HEK293 (cell line): ENCODE measurements around the gene OTUB2.
A peak's percentile ranks its signal among the peaks of the same experiment; 100 is the strongest.

Experiments used
- GFI1B ChIP-seq: fragments of 450-650 bp; formaldehyde crosslinking; IDR thresholded peaks from 2 replicates; pipeline ENCODE4 v1.5.1; 2016; ENCODE audit warnings: missing biosample characterization, missing genetic modification characterization
- GLIS1 ChIP-seq: fragments of 450-650 bp; formaldehyde crosslinking; IDR thresholded peaks from 2 replicates; pipeline ENCODE4 v1.5.1; 2016; ENCODE audit warnings: missing biosample characterization, missing genetic modification characterization
- HOXA7 ChIP-seq: sonication (generic); formaldehyde crosslinking; IDR thresholded peaks from 2 replicates; pipeline ENCODE4 v1.8.1; 2022; ENCODE audit warnings: missing genetic modification reagents, borderline replicate concordance
- HOXD13 ChIP-seq: sonication (generic); formaldehyde crosslinking; IDR thresholded peaks from 2 replicates; pipeline ENCODE4 v1.8.0; 2022; ENCODE audit warnings: missing genetic modification reagents, borderline replicate concordance
- KLF10 ChIP-seq: fragments of 450-650 bp; IDR thresholded peaks from 2 replicates; pipeline ENCODE4 v1.5.1; 2018; ENCODE audit warnings: missing biosample characterization, mild to moderate bottlenecking, missing genetic modification characterization
- SCRT2 ChIP-seq: fragments of 450-650 bp; formaldehyde crosslinking; IDR thresholded peaks from 2 replicates; pipeline ENCODE4 v1.5.1; 2016; ENCODE audit warnings: missing biosample characterization, missing genetic modification characterization
- SP3 ChIP-seq: fragments of 450-650 bp; formaldehyde crosslinking; IDR thresholded peaks from 2 replicates; pipeline ENCODE4 v1.5.1; 2016; ENCODE audit warnings: missing biosample characterization, missing genetic modification characterization
- WT1 ChIP-seq: fragments of 450-650 bp; formaldehyde crosslinking; IDR thresholded peaks from 2 replicates; pipeline ENCODE4 v1.5.1; 2016; ENCODE audit warnings: missing biosample characterization, missing genetic modification characterization
- ZBTB1 ChIP-seq: fragments of 450-650 bp; formaldehyde crosslinking; IDR thresholded peaks from 2 replicates; pipeline ENCODE4 v1.5.1; 2016; ENCODE audit warnings: missing biosample characterization, missing genetic modification characterization
- ZFP37 ChIP-seq: fragments of 450-650 bp; formaldehyde crosslinking; IDR thresholded peaks from 2 replicates; pipeline ENCODE4 v1.5.1; 2016; ENCODE audit warnings: missing biosample characterization, missing genetic modification characterization
- ZIC2 ChIP-seq: fragments of 450-650 bp; formaldehyde crosslinking; IDR thresholded peaks from 2 replicates; pipeline ENCODE4 v1.5.1; 2016; ENCODE audit warnings: missing biosample characterization, missing genetic modification characterization
- ZNF121 ChIP-seq: fragments of 450-650 bp; formaldehyde crosslinking; IDR thresholded peaks from 2 replicates; pipeline ENCODE4 v1.5.1; 2016; ENCODE audit warnings: missing biosample characterization, missing genetic modification characterization
- ZNF133 ChIP-seq: fragments of 450-650 bp; formaldehyde crosslinking; IDR thresholded peaks from 2 replicates; pipeline ENCODE4 v1.5.1; 2016; ENCODE audit warnings: missing biosample characterization, missing genetic modification characterization
- ZNF16 ChIP-seq: fragments of 450-650 bp; formaldehyde crosslinking; IDR thresholded peaks from 2 replicates; pipeline ENCODE4 v1.5.1; 2016; ENCODE audit warnings: low read depth, missing biosample characterization, missing genetic modification characterization
- ZNF169 ChIP-seq: fragments of 450-650 bp; formaldehyde crosslinking; IDR thresholded peaks from 2 replicates; pipeline ENCODE4 v1.5.1; 2016; ENCODE audit warnings: missing biosample characterization, missing genetic modification characterization
- ZNF24 ChIP-seq: fragments of 450-650 bp; formaldehyde crosslinking; IDR thresholded peaks from 2 replicates; pipeline ENCODE4 v1.5.1; 2016; ENCODE audit warnings: missing biosample characterization, missing genetic modification characterization
- ZNF274 ChIP-seq, 2 experiments: fragments of 200-500 bp in 1 of 2; fragments of 450-650 bp in 1 of 2; sonication (Bioruptor generic) in 1 of 2; formaldehyde crosslinking in 1 of 2; IDR thresholded peaks; 2 replicates each; pipeline versions ENCODE4 v1.5.1 to v1.6.1; 2014 to 2016; ENCODE audit warnings: borderline replicate concordance in 1 of 2, inconsistent platforms in 1 of 2, low read length in 1 of 2, missing biosample characterization in 1 of 2, missing genetic modification characterization in 1 of 2
- ZNF302 ChIP-seq: fragments of 450-650 bp; formaldehyde crosslinking; IDR thresholded peaks from 2 replicates; pipeline ENCODE4 v1.5.1; 2016; ENCODE audit warnings: missing biosample characterization, missing genetic modification characterization, low read depth
- ZNF354C ChIP-seq: fragments of 450-650 bp; formaldehyde crosslinking; IDR thresholded peaks from 2 replicates; pipeline ENCODE4 v1.5.1; 2016; ENCODE audit warnings: missing biosample characterization, missing genetic modification characterization, low read depth, borderline replicate concordance
- ZNF37A ChIP-seq: fragments of 450-650 bp; IDR thresholded peaks from 2 replicates; pipeline ENCODE4 v1.5.1; 2018; ENCODE audit warnings: missing biosample characterization, missing genetic modification characterization
- ZNF404 ChIP-seq: fragments of 450-650 bp; formaldehyde crosslinking; IDR thresholded peaks from 2 replicates; pipeline ENCODE4 v1.5.1; 2017; ENCODE audit warnings: missing biosample characterization, missing genetic modification characterization
- ZNF521 ChIP-seq: fragments of 450-650 bp; formaldehyde crosslinking; IDR thresholded peaks from 2 replicates; pipeline ENCODE4 v1.5.1; 2017; ENCODE audit warnings: missing biosample characterization, mild to moderate bottlenecking, missing genetic modification characterization
- ZNF555 ChIP-seq: fragments of 450-650 bp; formaldehyde crosslinking; conservative IDR thresholded peaks from 2 replicates; pipeline ENCODE4 v1.5.1; 2017; ENCODE audit warnings: missing biosample characterization, mild to moderate bottlenecking, missing genetic modification characterization, inconsistent platforms
- ZNF610 ChIP-seq: fragments of 450-650 bp; formaldehyde crosslinking; IDR thresholded peaks from 2 replicates; pipeline ENCODE4 v1.5.1; 2016; ENCODE audit warnings: missing biosample characterization, missing genetic modification characterization, borderline replicate concordance
- ZNF623 ChIP-seq: fragments of 450-650 bp; formaldehyde crosslinking; IDR thresholded peaks from 2 replicates; pipeline ENCODE4 v1.5.1; 2016; ENCODE audit warnings: missing biosample characterization, missing genetic modification characterization
- ZNF664 ChIP-seq: fragments of 450-650 bp; formaldehyde crosslinking; IDR thresholded peaks from 2 replicates; pipeline ENCODE4 v1.5.1; 2016; ENCODE audit warnings: missing biosample characterization, missing genetic modification characterization
- ZNF747 ChIP-seq: fragments of 450-650 bp; formaldehyde crosslinking; IDR thresholded peaks from 2 replicates; pipeline ENCODE4 v1.5.1; 2016; ENCODE audit warnings: missing biosample characterization, missing genetic modification characterization
- TF ChIP-seq, protein P1 (sequence below): fragments of 450-650 bp; formaldehyde crosslinking; IDR thresholded peaks from 2 replicates; pipeline ENCODE4 v1.5.1; 2017; ENCODE audit warnings: missing biosample characterization, missing genetic modification characterization
- TF ChIP-seq, protein P2 (sequence below): fragments of 450-650 bp; formaldehyde crosslinking; IDR thresholded peaks from 2 replicates; pipeline ENCODE4 v1.5.1; 2016; ENCODE audit warnings: missing biosample characterization, missing genetic modification characterization
- TF ChIP-seq, protein P3 (sequence below): fragments of 450-650 bp; formaldehyde crosslinking; IDR thresholded peaks from 2 replicates; pipeline ENCODE4 v1.5.1; 2016; ENCODE audit warnings: missing biosample characterization, missing genetic modification characterization
- TF ChIP-seq, protein P4 (sequence below): fragments of 450-650 bp; formaldehyde crosslinking; IDR thresholded peaks from 2 replicates; pipeline ENCODE4 v1.5.1; 2017; ENCODE audit warnings: missing biosample characterization, missing genetic modification characterization
- TF ChIP-seq, protein P5 (sequence below): fragments of 450-650 bp; formaldehyde crosslinking; IDR thresholded peaks from 2 replicates; pipeline ENCODE4 v1.5.1; 2017; ENCODE audit warnings: missing biosample characterization, missing genetic modification characterization
- TF ChIP-seq, protein P6 (sequence below): fragments of 450-650 bp; formaldehyde crosslinking; IDR thresholded peaks from 2 replicates; pipeline ENCODE4 v1.5.1; 2016; ENCODE audit warnings: missing biosample characterization, missing genetic modification characterization

OTUB2 gene

DNA sequence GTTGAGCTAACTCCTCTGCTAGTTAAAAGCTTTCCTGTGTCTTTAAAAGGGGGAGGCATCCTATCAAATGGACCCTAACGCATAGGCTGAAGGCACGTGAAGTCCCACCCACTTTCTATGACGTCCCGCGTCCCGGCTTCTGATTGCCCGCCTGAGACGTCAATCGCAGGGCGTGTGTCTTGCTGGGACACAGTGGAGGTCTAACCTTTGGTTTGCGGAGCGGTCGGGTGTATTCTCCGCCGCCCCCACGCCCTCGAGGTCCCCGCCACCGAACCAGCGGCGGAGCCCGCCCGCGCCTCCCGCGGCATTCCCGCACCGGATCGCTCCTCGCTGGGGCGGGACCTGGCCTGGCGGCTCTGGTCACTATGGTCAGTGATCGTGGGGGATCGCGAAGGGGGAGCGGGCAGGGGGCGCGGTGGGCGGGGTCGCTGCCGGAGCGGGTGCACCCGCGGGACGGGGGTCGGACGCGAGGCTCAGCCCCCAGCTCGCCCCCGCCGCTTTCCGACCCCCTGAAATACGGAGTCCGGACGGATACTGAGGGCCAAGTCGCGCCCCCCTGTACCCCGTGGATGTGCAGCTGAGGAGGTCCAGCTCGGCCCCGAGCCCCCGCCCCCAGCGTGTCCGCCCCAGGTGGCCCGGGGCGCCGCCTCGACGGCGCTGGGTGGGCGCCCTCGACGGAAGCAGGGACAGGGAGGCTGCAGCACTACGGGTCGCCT, at the start of gene OTUB2 (continued):
- TF ChIP-seq, protein P1, sequence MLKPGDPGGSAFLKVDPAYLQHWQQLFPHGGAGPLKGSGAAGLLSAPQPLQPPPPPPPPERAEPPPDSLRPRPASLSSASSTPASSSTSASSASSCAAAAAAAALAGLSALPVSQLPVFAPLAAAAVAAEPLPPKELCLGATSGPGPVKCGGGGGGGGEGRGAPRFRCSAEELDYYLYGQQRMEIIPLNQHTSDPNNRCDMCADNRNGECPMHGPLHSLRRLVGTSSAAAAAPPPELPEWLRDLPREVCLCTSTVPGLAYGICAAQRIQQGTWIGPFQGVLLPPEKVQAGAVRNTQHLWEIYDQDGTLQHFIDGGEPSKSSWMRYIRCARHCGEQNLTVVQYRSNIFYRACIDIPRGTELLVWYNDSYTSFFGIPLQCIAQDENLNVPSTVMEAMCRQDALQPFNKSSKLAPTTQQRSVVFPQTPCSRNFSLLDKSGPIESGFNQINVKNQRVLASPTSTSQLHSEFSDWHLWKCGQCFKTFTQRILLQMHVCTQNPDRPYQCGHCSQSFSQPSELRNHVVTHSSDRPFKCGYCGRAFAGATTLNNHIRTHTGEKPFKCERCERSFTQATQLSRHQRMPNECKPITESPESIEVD, result no peak
- TF ChIP-seq KLF10 (tag by site-specific recombination) (no peak), HOXA7 (CRISPR knock-in tag) (no peak), ZNF121 (peak; percentile 22; the same call in 1 of the 2 replicates), ZNF24 (0 out of 2 replicates have a peak, but pooled peaks have one; percentile 29), GLIS1 (tag by site-specific recombination) (peak; percentile 46; the same call in 1 of the 2 replicates), ZFP37 (tag by site-specific recombination) (peak; percentile 47; the same call in 1 of the 2 replicates), ZNF404 (no peak), SCRT2 (tag by site-specific recombination) (no peak), ZNF302 (no peak), ZNF623 (tag by site-specific recombination) (no peak), ZNF133 (tag by site-specific recombination) (no peak), ZNF37A (tag by site-specific recombination) (no peak; the same call in 1 of the 2 replicates), ZNF747 (tag by site-specific recombination) (no peak), ZNF169 (tag by site-specific recombination) (no peak), ZNF354C (tag by site-specific recombination) (no peak), HOXD13 (CRISPR knock-in tag) (no peak), ZNF610 (tag by site-specific recombination) (peak; percentile 82; the same call in 1 of the 2 replicates), ZBTB1 (tag by site-specific recombination) (no peak), ZNF274 (IDR thresholded peaks at IDR 0.05; ENCODE audit: low read length) (no peak), ZNF274 (tag by site-specific recombination; IDR thresholded peaks at IDR 0.05; ENCODE audit: borderline replicate concordance) (no peak), WT1 (tag by site-specific recombination) (no peak; the same call in 1 of the 2 replicates), GFI1B (tag by site-specific recombination) (no peak), ZNF16 (tag by site-specific recombination) (no peak), ZNF664 (no peak), ZNF521 (tag by site-specific recombination) (no peak), SP3 (tag by site-specific recombination) (peak; percentile 75), ZNF555 (no peak), ZIC2 (tag by site-specific recombination) (peak; percentile 57)
- TF ChIP-seq, protein P2, sequence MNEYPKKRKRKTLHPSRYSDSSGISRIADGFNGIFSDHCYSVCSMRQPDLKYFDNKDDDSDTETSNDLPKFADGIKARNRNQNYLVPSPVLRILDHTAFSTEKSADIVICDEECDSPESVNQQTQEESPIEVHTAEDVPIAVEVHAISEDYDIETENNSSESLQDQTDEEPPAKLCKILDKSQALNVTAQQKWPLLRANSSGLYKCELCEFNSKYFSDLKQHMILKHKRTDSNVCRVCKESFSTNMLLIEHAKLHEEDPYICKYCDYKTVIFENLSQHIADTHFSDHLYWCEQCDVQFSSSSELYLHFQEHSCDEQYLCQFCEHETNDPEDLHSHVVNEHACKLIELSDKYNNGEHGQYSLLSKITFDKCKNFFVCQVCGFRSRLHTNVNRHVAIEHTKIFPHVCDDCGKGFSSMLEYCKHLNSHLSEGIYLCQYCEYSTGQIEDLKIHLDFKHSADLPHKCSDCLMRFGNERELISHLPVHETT (tag by site-specific recombination), result peak; percentile 83
- TF ChIP-seq, protein P3, sequence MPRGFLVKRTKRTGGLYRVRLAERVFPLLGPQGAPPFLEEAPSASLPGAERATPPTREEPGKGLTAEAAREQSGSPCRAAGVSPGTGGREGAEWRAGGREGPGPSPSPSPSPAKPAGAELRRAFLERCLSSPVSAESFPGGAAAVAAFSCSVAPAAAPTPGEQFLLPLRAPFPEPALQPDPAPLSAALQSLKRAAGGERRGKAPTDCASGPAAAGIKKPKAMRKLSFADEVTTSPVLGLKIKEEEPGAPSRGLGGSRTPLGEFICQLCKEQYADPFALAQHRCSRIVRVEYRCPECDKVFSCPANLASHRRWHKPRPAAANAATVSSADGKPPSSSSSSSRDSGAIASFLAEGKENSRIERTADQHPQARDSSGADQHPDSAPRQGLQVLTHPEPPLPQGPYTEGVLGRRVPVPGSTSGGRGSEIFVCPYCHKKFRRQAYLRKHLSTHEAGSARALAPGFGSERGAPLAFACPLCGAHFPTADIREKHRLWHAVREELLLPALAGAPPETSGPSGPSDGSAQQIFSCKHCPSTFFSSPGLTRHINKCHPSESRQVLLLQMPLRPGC (tag by site-specific recombination), result peak; percentile 66
- TF ChIP-seq, protein P4, sequence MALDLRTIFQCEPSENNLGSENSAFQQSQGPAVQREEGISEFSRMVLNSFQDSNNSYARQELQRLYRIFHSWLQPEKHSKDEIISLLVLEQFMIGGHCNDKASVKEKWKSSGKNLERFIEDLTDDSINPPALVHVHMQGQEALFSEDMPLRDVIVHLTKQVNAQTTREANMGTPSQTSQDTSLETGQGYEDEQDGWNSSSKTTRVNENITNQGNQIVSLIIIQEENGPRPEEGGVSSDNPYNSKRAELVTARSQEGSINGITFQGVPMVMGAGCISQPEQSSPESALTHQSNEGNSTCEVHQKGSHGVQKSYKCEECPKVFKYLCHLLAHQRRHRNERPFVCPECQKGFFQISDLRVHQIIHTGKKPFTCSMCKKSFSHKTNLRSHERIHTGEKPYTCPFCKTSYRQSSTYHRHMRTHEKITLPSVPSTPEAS, result no peak
- TF ChIP-seq, protein P5, sequence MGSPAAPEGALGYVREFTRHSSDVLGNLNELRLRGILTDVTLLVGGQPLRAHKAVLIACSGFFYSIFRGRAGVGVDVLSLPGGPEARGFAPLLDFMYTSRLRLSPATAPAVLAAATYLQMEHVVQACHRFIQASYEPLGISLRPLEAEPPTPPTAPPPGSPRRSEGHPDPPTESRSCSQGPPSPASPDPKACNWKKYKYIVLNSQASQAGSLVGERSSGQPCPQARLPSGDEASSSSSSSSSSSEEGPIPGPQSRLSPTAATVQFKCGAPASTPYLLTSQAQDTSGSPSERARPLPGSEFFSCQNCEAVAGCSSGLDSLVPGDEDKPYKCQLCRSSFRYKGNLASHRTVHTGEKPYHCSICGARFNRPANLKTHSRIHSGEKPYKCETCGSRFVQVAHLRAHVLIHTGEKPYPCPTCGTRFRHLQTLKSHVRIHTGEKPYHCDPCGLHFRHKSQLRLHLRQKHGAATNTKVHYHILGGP (tag by site-specific recombination), result no peak
- TF ChIP-seq, protein P6, sequence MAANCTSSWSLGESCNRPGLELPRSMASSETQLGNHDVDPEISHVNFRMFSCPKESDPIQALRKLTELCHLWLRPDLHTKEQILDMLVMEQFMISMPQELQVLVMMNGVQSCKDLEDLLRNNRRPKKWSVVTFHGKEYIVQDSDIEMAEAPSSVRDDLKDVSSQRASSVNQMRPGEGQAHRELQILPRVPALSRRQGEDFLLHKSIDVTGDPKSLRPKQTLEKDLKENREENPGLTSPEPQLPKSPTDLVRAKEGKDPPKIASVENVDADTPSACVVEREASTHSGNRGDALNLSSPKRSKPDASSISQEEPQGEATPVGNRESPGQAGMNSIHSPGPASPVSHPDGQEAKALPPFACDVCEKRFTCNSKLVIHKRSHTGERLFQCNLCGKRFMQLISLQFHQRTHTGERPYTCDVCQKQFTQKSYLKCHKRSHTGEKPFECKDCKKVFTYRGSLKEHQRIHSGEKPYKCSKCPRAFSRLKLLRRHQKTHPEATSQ (tag by site-specific recombination), result no peak
